NCI-H1417 treated with DMSO at 0.1 percent for 48 hours (cell line): ENCODE data around the gene DNAH2.
"Not testable (repeated sequence)": the region's sequence is repeated elsewhere in the genome, so short reads cannot be mapped to it uniquely, and the experiment has no call there.

Experiments used
- DNase-seq: peaks from one replicate; lab custom pipeline; 2025; lab: John Stamatoyannopoulos, UW

DNAH2 gene

GRCh38 chr17:7851438-7852261 is 134.1 kb downstream of the DNAH2 start:
- DNase-seq: peak; percentile 56

GRCh38 chr17:7852262-7852670 is 134.7 kb downstream of the DNAH2 start:
- no peak for DNase-seq

- DNase-seq: no peak
Observed at GRCh38 chr17:7852919-7853690, 135.6 kb downstream of the DNAH2 start.

GRCh38 chr17:7853691-7854038 is 136.1 kb downstream of the DNAH2 start:
- DNase-seq: no peak

GRCh38 chr17:7854078-7854777 is 136.7 kb downstream of the DNAH2 start:
- no peak for DNase-seq

GRCh38 chr17:7854851-7855659 is 137.5 kb downstream of the DNAH2 start, which contains the start of gene TMEM88:
Gene TMEM88 (plus strand): TSS chr17:7855066. CDS start chr17:7855075, 9 bp downstream.
- DNase-seq: no peak

- DNase-seq: no peak
Observed at GRCh38 chr17:7855660-7856010, 138.1 kb downstream of the DNAH2 start.

- DNase-seq: no peak
Observed at GRCh38 chr17:7856011-7856810, 138.7 kb downstream of the DNAH2 start.

- peak; percentile 85 for DNase-seq
Observed at GRCh38 chr17:7856811-7857712, 139.5 kb downstream of the DNAH2 start, which contains the start of gene NAA38. Gene NAA38 (minus strand): TSS chr17:7857559. CDS start chr17:7857463, 96 bp downstream.

- DNase-seq: peak; percentile 85
Observed at GRCh38 chr17:7857713-7858521, 140.4 kb downstream of the DNAH2 start, which contains the start of gene CYB5D1. Gene CYB5D1 (plus strand): TSS chr17:7858003. CDS start chr17:7858135, 132 bp downstream.

GRCh38 chr17:7858522-7858810 is 140.9 kb downstream of the DNAH2 start:
- DNase-seq: no peak

GRCh38 chr17:7859028-7859427 is 141.5 kb downstream of the DNAH2 start:
- no peak for DNase-seq

GRCh38 chr17:7862692-7863437 is 145.3 kb downstream of the DNAH2 start:
- no peak for DNase-seq

- DNase-seq: not testable (repeated sequence)
Observed at GRCh38 chr17:7864384-7864783, 146.8 kb downstream of the DNAH2 start.

- DNase-seq: no peak
Observed at GRCh38 chr17:7864995-7865650, 147.6 kb downstream of the DNAH2 start.

- no peak for DNase-seq
Observed at GRCh38 chr17:7867881-7868329, 150.4 kb downstream of the DNAH2 start.

GRCh38 chr17:7873051-7873450 is 155.5 kb downstream of the DNAH2 start:
- no peak for DNase-seq
